Stomach (tissue), 4 donors: ENCODE data around the gene CASTOR1.

Experiments used
- CTCF ChIP-seq, 7 experiments: fragments of 450-650 bp in 4 of 7; fragments of 200-600 bp in 3 of 7; sonication (generic) in 3 of 7; IDR thresholded peaks; one replicate each; pipeline ENCODE4 v1.5.1; 2016 to 2019; ENCODE audit warnings: antibody characterized with exemption in 7 of 7, control low read depth in 2 of 7, mild to moderate bottlenecking in 1 of 7
- EP300 ChIP-seq: sonication (generic); formaldehyde crosslinking; IDR thresholded peaks from one replicate; pipeline ENCODE4 v1.6.1; 2017; ENCODE audit warnings: antibody characterized with exemption
- POLR2A ChIP-seq, 4 donors: fragments of 450-650 bp; IDR thresholded peaks; one replicate each; pipeline ENCODE4 v1.6.1; 2016; ENCODE audit warnings: antibody characterized with exemption in 4 of 4, control low read depth in 2 of 4, mild to moderate bottlenecking in 1 of 4, moderate library complexity in 1 of 4

DNA sequence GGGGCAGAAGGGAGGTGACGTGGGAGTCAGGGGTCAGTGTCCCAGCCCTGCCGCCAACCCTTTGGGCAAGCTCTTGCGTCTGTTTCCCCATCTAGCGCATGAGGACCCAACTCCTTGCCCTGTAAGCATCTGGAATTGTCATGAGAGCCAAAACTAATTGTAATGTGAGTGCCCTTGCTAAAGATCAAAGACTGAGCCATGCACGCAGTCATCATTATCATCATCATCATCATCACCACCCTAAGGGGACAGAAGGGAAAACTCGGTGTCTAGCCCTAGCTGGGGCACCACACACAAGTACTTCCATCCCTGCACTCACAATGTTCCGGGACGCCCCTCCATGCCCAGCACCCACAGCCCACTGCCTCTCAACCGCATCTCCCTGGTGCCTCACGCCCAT, 45.2 kb downstream of the CASTOR1 start:
- TF ChIP-seq POLR2A (IDR thresholded peaks at IDR 0.05): no peak
- TF ChIP-seq CTCF (IDR thresholded peaks at IDR 0.05): no peak
- TF ChIP-seq EP300: no peak
